Inflammatory macrophage treated with lipopolysaccharide for 1 hour (primary cell): ENCODE results near the gene CREB3L2.
A peak's percentile ranks its signal among the peaks of the same experiment; 100 is the strongest.
"Not testable (repeated sequence)": the region's sequence is repeated elsewhere in the genome, so short reads cannot be mapped to it uniquely, and the experiment has no call there.

Experiments used
- DNase-seq, 2 donors: peaks; one replicate each; pipeline ENCODE4 v3.0.0-alpha.2; 2020 to 2022

Gene CREB3L2

DNA sequence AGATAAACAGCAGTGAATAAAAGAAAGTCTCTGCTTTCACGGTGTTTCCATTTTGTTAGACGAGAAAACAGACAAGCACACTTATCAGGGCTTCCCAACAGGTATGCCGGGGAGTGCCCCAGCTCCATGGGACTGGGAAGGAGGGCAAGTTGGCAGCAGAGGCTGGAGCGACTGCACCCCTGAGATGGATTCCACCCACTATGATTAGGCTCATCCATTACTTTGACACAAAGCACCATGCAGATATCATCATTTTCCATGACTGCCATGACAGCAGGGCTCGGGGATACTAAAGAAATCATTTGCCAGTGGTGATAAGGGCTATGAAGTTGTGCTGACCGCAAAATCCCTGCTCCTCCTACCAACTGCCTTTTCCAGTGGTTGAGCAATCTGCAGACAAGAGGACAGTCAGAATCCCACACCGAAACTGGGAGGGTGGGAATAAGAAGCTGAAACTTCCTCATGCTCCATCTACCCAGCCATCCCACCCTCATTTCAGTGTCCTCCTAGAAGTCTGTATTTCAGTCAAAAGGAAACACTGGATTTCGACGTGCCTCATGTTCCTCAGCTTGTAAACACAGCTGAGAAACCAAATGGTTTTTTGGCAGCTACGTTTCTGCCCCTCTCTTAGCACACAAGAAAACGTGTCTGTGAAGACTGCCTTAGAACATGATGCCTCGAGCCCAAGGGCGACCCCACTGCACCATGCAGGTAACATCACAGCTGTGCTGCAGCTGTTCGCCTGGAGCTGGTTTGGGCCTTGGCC is 15.5 kb downstream of the CREB3L2 start:
- no peak for DNase-seq

DNA sequence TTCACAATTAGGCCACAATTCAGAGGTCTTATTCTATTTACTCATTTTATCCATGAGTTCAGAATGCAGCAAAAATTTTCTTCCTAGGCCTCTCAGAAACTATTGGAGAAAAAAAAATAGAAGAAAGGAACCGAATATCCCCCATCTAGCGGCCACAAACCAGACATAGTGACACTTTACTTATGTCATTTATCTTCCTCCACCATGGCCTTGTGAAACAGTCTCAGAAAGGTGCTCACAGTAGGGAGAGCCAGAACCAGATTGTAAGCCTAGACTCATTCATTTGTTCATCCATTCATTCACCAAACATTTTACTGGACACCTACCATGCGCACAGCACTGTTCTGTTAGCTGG is 16.0 kb downstream of the CREB3L2 start:
- no peak for DNase-seq

DNA sequence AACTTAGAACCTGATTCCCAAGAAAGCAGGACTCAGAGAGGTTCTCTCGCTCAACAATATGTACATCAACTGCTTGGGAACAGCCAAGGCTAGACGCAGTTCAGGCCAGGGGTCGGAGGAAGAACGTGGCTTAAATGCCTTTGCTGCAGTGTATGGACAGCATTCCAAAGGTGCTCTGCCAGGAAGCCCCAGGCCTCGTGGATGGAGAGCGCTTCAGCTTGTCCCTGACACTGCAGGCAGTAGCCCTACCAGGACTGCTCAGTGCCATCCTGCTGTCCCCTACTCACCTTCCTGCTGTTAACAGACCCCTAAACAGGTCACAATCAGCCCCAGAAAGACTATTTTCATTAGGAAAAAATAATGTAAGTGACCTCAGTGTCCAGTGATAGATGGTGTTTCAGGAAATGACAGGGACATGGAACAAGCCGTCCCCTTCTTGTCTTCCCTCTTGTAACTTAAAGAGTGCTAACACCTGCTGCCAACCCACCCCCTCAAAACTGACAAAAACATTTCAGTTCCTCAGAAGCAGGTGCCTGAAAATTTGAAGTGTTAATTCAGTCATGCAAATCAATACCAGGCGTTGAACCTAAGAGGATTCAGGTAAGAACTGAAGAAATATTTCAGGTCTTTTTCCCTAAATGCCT is 16.5 kb downstream of the CREB3L2 start:
- DNase-seq = no peak

DNA sequence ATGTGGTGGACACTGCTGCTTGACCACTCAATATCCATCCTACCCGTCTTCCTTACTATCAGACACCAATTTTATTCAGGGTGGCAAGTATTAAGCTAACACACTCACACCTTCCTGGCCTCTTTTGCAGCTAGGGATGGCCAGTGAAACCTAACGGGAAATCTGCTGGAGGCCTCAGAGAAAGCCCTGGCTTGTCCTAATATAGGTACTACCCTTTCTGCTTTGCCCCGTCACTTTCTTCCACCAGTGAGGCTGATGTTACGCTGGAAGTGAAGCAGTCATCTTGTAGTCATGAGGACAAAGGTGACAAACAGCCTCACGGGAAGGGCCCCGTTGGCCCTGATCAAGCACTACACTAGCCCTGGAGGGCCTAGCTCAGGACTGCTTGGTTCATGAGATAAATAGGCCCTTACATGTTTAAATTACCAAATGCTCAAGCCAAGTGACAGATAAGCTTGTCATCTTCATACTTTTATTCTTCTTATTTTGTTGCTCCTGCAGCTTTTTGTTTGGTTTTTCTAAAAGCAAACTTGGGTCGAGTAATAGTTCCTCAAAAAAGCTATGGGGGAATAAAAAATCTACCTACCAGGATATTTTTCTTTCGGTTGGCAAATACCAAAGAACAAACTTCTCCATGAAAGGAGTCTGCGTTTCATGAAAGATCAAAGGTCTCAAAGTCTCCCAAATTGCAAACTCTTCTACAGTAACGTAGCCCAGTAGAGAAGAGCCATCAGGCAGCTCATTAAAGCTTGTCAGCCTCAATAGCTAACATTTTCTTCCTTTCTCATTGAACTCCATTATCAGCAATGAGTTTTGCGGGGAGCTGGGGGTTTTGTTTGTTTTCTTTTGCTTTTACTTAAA is 17.5 kb downstream of the CREB3L2 start:
- no peak for DNase-seq

DNA sequence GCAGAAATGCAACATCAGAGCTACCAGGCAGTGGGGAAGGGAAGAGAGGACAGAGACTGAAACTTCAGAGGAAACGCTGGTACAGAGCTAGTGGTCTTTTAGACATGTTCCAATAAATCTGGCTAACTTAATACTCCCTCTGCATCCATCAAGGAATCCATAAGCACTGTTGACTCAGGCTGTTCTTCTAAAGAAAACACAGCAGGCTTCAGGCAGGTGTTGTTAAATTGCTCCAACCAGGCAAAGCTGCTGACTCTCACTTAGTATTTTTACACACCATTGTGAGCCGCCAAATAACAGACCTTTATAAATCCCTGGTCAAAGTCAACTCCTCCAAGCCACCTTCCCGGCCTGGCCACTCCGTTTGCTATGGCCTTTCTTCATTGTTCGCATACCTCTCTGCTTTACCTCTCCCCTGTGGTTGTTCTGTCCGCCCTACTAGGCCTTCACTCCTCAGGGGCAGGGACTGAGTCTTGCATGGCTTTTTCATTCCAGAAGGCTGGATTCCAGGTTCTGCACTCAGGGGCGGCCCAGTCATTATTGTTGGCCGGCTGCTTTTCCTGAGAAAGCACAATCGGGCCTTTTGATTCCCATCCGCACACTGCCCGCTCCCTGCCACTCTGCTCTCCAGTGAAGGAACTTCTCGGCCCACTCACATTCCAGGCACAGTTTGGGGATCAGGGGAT is 18.4 kb downstream of the CREB3L2 start:
- no peak for DNase-seq

DNA sequence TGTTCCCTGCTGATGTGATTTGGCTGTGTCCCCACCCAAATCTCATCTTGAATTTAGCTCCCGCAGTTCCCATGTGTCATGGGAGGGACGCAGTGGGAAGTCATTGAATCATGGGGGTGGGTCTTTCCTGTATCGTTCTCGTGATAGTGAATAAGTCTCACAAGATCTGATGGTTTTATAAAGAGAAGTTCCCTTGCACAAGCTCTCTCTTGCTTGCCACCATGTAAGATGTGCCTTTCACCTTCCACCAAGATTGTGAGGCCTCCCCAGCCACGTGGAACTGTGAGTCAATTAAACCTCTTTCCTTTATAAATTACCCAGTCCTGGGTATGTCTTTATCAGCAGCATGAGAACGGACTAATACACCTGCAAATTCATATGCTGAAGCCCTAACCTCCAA is 19.5 kb downstream of the CREB3L2 start:
- not testable (repeated sequence) for DNase-seq

DNA sequence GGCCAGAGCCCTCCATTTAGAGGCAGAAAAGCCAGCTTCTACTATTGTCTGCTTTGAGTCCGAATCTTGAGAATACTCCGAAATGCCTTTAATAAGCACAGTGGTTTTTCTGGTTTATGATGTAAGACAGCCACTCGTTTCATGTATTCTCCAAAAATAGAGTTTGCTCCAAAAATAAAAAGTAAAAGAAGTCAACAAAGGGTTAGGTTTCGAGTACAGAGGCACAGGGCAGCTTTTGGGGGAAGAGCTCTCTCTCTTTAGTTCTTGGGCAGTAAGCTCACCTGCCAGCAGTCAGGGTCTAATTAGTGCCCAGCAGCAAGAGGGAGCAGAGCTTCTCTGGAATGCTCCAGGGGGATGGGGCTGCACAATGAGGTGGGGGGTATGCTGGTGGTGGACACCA is 20.2 kb downstream of the CREB3L2 start:
- no peak for DNase-seq

DNA sequence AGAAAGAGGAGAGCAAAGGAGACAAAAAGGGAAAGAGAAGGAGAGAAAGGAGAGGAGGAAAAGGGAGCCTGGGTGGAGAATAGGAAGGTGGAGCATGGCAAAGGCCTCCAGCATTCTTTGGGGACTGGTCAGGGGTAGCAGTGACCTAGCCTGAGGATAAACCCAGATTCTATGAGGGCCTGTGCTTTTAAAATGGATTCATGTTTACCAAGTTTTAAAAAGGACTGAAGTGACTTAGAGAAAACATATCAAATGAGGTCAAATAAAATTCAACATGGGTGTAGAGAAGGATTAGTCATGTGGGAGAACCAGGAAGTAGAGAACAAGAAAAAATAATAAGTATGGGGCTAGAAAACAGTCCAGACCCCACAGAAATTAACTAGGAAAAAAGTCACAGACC is 20.7 kb downstream of the CREB3L2 start:
- no peak for DNase-seq

DNA sequence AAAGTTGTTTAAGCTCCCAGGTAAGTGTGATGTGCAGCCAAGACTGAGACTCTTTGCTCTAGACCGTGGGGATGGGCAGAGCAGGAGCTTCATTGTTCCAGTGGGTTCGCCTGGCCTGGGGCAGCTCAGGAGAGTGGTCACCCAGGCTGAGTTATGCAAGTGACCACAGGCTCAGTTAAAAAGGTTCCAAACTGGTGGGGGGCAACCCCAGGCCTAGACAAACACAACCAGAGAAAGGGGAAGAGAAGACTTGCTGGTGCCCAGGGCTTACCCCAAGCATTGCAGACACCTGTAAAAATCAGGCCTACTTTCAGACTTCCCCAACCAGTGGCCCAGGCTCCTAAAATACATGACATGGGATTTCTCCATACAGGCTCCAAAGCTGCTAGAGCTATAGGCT is 21.6 kb downstream of the CREB3L2 start:
- no peak for DNase-seq

DNA sequence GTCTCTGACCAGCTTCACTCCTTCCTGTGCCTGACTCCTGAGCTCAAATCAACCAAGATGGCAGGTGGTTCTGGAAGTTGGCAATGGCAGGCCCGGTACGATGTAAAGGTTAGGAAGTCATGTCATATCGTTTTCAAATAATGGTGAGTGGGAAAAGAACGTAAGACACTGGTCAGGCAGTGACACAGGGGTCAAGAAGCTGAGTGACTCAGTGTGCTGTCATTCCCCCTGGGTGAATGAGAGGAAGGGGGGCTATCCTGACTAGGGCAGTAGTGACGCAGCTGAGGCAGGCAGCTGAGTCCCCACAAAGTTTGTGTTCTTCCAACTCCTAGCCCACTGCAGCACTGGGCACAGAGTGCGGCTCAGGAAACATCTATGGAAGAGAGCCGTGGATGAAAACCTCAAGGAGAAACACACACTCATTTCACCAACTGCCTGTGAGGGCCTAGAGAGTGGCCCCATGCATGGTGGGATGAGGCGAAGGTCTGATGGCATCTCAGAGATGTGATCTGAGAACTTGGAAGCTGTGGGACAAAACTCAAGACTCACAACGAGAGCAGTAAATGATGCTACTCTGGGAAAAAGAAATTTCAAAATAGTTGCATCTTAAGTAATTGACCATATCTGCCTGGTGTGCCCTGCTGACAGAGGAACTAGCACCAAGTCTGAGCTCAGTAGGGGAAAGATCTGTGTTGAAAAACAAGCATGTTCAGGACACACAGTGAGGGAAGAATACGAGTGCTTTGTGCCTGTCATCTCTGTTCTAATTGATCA is 23.2 kb downstream of the CREB3L2 start:
- DNase-seq = peak; percentile 32 to 57

DNA sequence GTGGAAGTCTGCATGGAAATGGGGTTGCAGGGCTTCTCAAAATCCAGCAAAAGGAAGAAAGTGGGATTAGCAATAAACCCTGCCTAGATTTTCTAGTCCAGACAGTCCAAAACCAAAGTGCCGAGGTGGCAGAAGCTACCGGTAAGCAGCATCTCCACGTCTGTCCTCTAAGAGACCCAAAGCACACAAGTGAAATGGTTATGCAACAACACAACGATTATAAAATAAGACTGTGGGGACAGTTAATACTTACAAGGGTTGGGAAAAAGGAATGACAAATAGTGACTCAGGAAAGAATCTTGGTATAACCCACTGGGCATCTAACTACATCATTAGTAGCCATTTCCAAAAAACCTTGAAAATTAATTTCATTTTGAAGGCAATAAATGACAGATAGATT is 24.7 kb downstream of the CREB3L2 start:
- DNase-seq = no peak

DNA sequence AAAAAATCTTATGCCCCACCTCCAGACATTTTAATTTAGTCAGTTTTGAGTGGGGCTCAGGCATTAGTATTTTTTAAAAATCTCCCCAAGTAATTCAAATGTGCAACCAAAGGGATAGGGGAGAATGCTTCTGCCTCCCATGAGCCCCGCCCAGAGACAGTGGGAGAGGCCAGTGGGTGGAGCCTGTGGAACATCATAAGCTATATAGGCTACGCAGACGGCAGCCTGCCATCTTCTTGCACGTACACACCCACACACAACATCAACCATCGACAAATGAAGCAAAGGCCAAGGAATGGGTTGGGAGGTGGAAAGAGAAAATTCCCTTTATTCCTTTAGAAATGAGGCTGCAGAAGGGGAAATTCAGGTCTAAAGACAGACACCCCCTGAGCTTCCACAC is 25.2 kb downstream of the CREB3L2 start:
- no peak for DNase-seq

DNA sequence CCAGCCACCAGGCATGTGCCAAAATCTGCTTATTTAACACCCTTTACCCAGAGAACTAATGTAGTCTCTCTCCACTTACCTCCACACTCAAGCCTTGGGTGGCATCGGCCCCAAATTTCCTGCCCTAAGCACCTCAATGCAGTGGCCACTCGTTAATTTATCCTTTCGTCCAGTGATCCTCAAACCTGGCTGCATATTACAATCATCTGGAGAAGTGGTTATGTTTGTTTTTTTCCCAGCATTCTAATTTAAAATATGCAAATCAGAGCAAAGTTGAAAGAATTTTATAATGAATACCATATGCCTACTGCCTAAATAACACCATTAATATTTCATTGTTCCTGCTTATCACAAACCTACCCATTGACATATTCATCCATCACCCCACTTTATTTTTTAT is 25.7 kb downstream of the CREB3L2 start:
- DNase-seq = no peak

DNA sequence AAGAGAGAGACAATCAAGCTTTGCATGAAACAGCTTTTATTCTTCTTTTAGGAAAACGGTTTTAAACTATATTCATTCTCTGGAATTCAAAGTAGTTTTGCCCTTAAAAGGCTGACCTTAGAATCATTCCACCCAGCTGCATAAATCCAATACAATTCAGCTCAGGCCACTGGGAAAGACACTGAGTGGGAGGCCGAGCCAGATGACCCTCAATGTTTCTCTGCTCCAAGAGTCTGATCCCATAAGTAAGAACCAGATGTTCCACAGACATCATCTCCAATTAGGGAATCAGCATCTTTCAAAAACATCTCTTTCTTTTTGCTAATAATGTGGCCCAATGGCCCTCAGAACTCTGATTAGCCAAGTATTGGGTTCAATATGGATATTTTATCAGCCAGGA is 26.1 kb downstream of the CREB3L2 start:
- no peak for DNase-seq

DNA sequence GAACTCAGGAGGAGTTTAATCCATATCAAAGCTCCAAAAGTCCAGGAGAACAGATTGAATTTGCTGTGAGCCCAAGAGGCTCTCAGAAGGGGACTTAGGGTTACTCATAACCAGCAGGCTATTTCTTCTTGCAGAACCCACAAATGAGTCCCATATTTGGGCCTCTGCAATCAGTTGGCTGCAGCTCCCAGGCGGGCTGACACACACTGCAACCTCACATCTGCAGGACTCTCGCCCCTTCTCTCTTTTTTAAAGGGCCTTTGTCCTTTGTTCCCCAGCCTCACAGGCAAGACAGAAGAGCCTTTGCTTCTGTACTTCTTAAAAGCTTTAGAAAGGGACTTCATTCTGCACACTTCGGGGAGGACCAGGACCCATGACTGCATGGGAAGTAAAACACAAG is 26.7 kb downstream of the CREB3L2 start:
- no peak for DNase-seq

DNA sequence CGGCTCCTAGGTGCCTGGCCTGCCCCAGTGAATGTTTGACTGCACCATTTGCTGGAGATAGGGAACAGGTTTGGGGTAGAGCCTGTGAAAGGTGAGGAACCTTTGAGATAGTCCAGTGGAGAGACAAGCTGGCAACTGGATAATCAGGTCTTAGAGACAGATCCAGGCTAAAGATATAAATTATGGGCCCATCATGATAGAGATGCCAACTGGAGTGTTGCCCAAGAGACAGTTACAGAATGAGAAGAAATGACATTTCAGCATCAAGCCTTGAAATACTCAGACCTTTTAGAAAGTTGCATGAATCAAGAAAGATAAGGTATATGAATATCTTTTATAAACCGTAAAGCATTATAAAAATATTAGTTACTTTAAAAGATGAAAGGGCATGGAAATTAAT is 27.1 kb downstream of the CREB3L2 start:
- DNase-seq = no peak

DNA sequence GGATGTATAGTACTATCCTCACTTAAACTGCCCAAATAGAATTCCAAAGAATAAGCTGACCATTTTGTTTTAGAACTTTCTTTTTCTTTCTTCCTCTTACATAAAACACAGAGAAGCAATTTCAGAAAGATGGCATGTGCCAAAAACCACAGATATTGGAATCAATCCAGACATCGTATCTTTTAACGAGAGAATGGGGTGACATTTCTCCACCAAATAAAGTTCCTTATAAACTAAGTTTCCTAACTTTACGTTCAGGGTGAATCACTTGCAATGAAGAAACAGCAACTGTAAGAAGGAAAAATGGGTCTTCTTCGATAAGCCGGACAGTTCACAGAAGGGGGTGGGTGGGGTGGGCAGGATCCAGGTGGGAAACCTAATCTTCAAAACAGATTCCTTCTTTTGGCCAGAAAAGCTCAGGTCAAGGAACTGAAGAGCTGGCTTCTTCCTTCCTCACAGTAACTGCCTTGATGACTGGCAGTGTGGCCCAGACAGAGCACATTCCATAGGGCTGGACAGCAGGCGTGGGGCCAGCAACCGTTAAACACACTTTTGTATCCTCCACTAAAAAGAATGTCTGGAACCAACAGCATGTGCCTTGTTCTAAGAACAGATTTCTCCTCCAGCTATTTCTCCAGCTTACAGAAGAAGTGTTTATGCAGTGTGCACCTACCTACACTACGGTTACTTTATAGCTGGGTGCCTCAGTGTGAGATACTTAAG is 31.5 kb downstream of the CREB3L2 start:
- no peak for DNase-seq

DNA sequence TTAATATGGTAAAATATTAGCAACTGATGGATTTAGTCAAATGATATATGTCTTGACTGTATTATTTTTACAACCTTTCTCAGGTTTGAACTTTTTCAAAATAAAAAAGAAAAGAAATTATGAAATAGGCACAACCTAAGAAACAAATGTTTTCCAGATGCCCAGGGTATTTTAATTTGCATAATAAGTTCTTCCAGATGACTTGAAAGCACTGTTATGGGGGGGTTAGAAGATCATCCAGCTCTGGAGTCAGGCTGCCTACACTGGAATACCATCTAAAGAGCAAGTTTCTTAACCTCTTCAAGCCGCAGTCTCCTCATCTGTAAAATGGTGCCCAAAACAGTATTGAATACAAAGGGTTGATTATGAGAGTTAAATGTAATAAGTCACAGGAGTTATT is 32.1 kb downstream of the CREB3L2 start:
- no peak for DNase-seq

DNA sequence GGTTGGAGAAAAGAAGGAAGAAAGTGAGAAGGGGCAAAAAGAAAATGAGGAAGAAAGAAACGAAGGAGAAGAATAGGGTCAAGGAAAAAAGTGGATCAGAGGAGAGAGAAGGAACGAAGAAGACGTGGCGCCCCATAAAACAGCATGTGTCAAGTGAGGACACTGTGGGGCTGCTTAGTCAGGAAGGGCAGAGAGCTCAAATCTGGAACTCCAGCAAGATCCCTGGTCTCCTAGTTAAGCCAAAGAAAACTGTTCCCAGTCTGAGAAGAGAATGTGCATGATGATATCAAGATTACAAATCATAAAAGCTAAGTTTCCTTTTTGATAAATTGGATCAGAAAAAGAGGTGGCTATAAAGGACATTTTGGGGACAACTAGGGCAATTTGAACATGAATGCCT is 33.0 kb downstream of the CREB3L2 start:
- no peak for DNase-seq

DNA sequence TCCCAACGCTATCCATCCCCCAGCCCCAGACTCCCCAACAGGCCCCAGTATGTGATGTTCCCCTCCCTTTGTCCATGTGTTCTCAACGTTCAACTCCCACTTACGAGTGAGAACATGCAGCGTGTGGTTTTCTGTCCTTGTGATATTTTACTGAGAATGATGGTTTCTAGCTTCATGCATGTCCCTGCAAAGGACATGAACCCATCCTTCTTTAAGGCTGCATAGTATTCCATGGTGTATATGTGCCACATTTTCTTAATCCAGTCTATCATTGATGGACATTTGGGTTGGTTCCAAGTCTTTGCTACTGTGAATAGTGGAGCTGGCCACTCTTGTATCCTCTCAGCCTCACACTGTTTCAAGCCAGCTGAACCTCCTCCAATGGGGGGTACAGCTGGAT is 33.5 kb downstream of the CREB3L2 start:
- not testable (repeated sequence) for DNase-seq

DNA sequence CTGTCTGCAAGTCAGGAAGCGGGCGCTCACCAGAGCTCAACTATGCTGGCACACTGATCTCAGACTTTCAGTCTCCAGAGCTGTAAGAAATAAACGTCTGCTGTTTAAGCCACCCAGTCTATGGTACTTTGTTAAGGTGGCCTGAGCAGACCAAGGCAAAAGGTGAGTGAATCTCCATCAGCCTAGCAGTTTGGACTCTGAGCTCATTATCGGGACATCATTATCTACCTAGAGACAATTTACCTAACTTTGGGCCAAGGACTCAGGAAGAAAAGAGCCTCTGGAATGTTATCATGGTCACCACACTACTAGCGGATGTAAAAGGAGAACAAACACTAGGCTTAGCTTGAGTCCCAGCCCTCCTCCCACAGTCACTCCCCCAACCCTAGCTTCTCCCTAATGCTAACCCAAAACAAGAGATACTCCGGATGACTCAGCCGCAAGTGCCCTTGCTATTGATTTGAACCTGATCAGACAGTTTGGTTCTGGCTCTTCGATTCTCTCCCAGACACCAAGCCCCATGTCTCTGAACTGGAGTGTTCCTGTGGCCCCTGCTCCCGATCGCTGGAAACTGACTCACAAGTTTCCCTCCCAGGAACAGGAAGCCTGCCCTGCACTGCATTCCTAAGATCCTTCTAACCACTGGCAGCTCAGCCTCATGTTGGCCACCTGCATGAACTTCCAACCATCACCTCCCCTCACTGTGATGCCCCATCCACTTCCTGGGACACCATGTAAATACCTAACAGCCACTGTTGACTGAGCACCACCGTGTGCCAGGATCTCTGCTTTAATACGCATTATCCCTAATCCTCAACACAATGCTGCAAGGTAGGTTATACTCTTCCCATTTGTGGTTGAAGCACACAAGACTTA is 34.5 kb downstream of the CREB3L2 start:
- DNase-seq = peak in 1 of 2 donors; percentile 35
